Suprapubic skin (tissue), 4 donors: ENCODE results near the gene FHOD3.
A peak's percentile ranks its signal among the peaks of the same experiment; 100 is the strongest.

Source experiments
- CTCF ChIP-seq, 2 donors: fragments of 200-600 bp in 1 of 2; fragments of 450-650 bp in 1 of 2; sonication (generic) in 1 of 2; IDR thresholded peaks; one replicate each; pipeline ENCODE4 v1.5.1; 2016 to 2019; ENCODE audit warnings: antibody characterized with exemption in 2 of 2, mild to moderate bottlenecking in 1 of 2, moderate library complexity in 1 of 2
- EP300 ChIP-seq: sonication (generic); formaldehyde crosslinking; IDR thresholded peaks from one replicate; pipeline ENCODE4 v1.6.1; 2017; ENCODE audit warnings: antibody characterized with exemption
- POLR2A ChIP-seq, 2 donors: fragments of 450-650 bp; IDR thresholded peaks; one replicate each; pipeline ENCODE4 v1.6.1; 2017; ENCODE audit warnings: antibody characterized with exemption in 2 of 2, mild to moderate bottlenecking in 2 of 2, moderate library complexity in 2 of 2
- POLR2AphosphoS5 ChIP-seq, 3 donors: sonication (generic); formaldehyde crosslinking; IDR thresholded peaks; one replicate each; pipeline ENCODE4 v1.6.1; 2017; ENCODE audit warnings: antibody characterized with exemption in 3 of 3

- no peak for TF ChIP-seq POLR2A (IDR thresholded peaks at IDR 0.05)
- peak; percentile 59 to 72 for TF ChIP-seq CTCF (IDR thresholded peaks at IDR 0.05)
- no peak for TF ChIP-seq EP300
- TF ChIP-seq POLR2AphosphoS5 (IDR thresholded peaks at IDR 0.05) = no peak
Measured at GRCh38 chr18:36757081-36757480, 459.6 kb downstream of the FHOD3 start.
